SW 1271 (cell line): ENCODE results near the gene HSD3B1.

ENCODE experiments used
- DNase-seq, 2 experiments: peaks; one replicate each; lab custom pipeline; 2025; lab: John Stamatoyannopoulos, UW

HSD3B1 gene

GRCh38 chr1:119506941-119507340 lies at the start of gene HSD3B1:
Gene HSD3B1, plus strand, starts transcription at chr1:119507210. Its CDS starts 267 bp downstream, at chr1:119507477.
- DNase-seq: no peak

GRCh38 chr1:119462964-119463363 lies 44.0 kb upstream of the HSD3B1 start:
- DNase-seq: no peak

GRCh38 chr1:119463569-119463968 lies 43.4 kb upstream of the HSD3B1 start:
- DNase-seq: no peak

DNA sequence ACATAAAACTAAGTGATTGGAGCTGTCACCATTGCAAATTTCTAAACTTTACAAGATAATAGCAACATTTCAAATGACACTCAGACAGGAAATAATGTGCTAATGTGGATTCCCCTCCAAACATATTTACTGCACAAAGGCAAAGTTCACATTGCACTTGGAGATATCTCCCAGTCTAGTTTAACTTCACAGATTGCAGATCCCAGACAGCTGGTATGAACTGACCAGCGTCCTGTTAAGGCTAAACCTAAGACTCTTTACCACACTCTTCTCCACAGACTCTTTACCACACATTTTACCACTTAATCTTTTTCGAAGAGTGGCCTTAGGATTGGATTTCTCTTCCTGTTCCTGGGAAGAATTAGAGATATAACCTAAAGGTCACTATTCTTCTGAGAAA lies 40.6 kb upstream of the HSD3B1 start:
- DNase-seq: no peak

DNA sequence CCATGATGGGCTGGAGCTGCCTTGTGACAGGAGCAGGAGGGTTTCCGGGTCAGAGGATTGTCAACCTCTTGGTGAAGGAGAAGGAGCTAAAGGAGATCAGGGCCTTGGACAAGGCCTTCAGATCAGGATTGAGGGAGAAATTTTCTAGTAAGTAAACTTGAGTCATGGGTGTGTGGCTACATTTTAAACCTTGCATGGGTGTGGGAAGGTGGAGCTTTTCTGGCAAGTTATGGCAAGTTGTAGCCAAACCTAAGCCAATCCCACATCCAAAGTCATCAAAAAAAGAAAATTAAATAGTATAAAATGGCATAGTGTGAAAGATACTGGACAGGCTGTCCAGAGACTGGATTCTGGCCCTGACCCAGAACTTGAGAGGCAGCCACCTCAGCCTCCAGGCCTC lies 39.8 kb upstream of the HSD3B1 start:
- DNase-seq: no peak

GRCh38 chr1:119467857-119468668 lies 38.9 kb upstream of the HSD3B1 start:
- no peak for DNase-seq

- DNase-seq: no peak
Observed at GRCh38 chr1:119469741-119470140, 37.3 kb upstream of the HSD3B1 start.

DNA sequence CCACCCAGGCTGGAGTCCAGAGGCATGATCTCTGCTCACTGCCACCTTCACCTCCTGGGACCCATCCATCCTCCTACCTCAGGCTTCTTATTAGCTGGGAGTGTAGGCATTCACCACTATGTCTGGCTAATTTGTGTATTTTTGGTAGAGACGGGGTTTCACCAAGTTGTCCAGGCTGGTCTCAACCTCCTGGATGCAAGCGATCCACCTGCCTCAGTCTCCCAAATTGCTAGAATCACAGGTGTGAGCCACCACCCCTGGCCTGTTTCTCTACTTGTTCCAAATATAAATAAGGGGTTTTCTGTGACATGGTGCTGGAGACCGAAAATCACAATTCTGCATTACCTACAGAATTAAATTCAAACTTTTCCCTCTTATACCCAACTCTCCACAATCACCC lies 36.6 kb upstream of the HSD3B1 start:
- DNase-seq: no peak

DNA sequence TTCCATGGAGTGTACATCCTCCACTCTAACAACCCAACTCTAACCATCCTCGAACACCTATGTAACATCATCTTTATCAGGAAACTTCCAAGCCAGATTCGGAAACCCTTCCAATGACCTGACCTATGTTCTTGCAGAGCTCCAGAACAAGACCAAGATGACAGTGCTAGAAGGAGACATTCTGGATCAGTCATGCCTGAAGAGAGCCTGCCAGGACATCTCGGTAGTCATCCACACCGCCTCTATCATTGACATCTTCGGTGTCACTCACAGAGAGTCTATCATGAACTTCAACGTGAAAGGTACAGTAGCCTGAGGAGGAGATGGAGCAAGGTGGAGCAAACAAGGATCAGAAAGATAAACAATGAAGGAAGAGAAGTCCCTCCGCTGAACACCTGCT lies 36.1 kb upstream of the HSD3B1 start:
- DNase-seq: no peak

DNA sequence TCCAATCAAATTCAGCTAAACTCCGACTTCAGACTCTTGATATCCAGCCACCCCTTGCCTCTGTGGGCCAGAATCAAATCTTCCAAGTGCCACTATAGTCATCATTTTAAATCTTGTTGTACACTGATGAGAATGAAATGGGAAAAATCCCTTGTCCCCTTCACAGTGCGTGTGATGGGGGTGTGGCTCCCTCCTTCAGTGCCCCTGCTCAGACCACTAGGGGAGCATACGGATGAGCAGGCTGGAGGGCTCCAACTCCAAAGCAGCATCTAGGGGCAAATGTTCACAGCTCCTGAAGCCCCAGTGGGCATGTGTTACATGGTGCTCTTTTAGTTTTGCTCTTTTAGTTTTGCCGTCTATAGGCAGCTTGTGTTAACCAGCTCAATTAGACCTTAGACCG lies 35.4 kb upstream of the HSD3B1 start:
- DNase-seq: no peak

DNA sequence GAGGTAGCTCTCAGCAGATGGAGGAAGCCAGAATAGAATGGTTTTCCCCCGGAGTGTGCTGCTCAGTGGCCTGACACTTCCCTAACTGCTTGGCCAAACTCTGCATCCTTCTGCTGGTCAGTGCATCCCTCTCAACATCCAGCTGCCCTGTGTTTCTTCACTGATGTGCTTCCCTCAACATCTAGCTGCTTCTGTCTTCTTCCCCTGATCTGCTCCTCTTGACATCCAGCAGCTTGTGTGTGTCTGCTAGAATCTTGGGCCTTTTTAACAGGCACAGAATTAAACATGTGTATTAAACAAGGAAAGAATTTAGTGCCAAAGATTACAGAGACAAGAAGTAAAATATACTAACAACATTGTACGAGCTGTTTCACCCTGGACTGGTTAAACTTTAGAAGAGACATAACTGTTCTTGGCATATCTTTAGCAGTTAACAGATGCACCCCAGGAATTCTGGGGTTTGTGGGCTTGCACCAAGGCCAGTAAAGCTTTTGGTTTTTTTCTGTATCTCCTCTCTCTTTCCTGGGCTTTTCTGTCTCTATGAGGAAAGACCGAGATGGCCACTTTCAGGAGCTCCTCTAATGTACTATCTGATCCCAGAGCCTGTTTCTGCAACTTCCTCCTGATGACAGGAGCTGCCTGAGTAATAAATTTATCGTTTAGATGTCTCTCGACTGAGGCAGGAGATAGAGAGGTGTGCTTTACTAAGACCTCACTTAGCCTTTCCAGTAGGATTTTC lies 34.8 kb upstream of the HSD3B1 start:
- DNase-seq: no peak

DNA sequence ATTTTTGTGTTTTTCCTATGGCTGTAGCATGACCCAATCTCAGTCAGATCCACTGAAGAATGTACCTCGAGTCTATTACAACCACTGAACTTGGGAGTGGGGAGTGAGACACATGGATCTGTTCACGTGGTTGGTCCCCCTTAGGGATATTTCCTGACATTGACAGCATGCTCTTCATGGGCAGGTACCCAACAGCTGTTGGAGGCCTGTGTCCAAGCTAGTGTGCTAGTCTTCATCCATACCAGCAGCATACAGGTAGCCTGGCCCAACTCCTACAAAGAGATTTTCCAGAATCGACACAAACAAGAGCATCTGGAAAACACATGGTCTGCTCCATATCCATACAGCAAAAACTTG lies 34.2 kb upstream of the HSD3B1 start:
- no peak for DNase-seq

GRCh38 chr1:119475866-119476439 lies 31.1 kb upstream of the HSD3B1 start:
- no peak for DNase-seq

GRCh38 chr1:119477710-119478109 lies 29.3 kb upstream of the HSD3B1 start:
- no peak for DNase-seq

- no peak for DNase-seq
Observed at GRCh38 chr1:119480175-119480574, 26.8 kb upstream of the HSD3B1 start.

DNA sequence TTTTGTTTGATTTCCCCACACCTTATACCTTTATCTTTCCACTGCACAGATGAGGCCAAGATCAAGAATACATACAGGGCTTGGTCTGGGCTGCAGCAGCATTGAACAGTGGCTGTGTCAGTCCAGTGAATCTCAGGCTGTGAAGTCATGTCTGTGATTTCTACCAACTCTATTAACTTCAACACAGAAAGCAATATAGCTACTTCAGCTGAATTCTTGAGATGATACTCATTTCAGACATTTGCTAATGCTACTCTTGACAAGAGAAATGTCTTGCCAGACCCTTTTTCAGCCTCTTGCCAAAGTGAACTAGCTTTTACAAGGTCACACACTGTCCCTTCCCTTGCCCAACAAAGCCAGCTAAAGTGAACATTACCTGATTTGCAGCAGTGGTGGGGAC lies 25.1 kb upstream of the HSD3B1 start:
- no peak for DNase-seq

DNA sequence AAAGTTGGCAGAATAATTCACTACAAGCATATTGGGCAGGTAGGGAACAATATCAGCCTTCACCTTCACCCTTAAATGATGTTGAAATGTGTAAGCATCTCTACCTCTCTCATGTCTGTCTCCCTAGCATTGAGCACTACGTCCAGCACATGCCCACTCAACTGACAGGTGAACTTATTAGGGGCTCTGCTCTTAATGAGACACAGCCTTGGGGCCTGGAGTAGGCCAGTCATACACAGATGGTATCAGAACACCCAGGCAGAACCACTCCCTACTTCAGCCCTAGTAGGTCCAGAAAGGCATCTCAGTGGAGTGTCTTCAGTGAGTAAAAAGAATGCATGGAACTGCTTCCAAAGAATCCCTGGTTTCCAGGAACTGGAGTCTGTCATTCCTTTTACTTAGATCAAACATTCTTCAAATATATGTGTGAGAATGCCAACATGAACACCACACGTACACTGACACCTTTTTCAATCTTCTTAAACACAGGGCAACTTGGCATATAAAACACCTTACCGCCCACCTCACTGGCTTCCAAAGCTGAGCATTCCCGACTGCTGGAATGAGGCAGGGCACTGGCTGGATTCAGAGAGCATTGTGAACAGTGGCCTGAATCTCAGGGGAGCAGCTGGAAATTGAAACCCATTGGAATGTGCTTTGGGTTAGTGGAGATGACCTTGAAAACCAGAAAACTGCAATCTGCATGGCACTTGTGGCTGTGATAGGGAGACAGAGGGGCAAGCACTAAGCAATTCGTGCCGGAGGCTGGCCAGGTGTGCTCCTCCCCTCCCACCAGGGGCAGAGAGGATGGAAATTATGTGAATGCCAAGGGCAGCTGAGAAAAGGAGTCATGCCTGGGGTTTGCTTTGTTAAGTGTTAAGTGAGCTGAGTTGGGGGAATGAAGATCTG lies 24.2 kb upstream of the HSD3B1 start:
- no peak for DNase-seq

GRCh38 chr1:119483441-119484200 lies 23.4 kb upstream of the HSD3B1 start:
- no peak for DNase-seq

DNA sequence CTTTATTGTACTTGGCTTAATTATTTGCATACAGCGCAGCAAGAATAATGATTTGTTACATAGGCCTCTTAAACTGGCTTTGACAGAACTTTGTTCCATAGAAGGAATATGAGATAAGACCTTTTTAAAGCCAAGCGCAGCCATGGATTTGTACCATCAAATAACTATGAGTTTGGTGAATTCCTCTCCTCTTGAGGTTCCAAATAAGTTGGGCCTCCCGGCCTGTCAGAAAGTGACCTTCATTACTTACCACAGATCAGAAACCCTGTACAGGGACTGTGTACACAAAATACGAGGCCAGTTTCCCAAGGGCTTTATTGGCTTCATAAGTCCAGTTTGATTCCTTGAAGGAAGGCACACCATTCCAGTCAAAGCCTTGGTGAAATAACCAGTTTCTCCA lies 21.8 kb upstream of the HSD3B1 start:
- no peak for DNase-seq

DNA sequence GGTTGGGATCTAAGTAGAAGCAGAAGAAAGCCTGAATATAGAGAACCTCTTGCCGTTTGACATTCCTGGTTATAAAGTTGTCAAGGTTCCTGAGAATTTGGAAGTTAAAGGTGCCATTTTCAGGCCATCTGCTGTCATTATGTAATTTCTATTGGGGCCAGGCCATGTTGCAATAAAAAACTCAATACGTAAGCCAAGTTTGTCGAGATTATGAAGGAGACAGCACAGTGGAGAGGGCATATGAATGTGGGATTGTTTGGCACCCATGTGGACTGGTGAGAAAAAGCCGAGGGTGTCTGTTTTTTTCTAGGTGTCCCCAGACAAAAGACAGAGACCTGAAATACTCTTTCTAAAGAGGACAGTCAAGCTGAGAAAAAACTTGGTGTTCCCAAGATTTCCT lies 18.8 kb upstream of the HSD3B1 start:
- no peak for DNase-seq

DNA sequence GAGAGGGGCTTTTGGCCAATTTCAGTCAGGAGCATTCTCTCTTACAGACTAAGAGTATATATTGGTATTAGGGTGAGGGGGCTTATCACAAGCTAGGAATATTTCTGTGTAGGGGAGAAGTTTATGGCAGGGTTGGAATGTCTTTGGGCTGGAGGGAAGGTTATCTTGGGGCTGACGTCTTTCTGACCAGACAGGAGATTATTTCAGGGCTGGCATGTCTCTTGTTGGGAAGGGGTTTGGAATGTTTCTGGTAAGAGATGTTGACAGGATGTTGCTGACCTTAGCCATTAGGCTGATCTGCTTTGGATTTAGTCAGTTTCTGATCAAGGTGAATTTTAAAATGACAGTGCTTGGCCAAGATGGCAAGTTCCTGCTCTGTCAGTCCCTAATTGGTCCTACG lies 17.8 kb upstream of the HSD3B1 start:
- no peak for DNase-seq
